NCI-H146 treated with DMSO at 0.1 percent for 48 hours (cell line): ENCODE measurements around the gene CELA2B.
"Not testable (repeated sequence)": the region's sequence is repeated elsewhere in the genome, so short reads cannot be mapped to it uniquely, and the experiment has no call there.

ENCODE experiments used
- DNase-seq: peaks from one replicate; lab custom pipeline; 2025; ENCODE audit not compliant: unreplicated experiment; lab: John Stamatoyannopoulos, UW

CELA2B gene

GRCh38 chr1:15465674-15466073 is 10.2 kb upstream of the CELA2B start:
- DNase-seq: no peak

- DNase-seq: not testable (repeated sequence)
These were observed 8.8 kb upstream of the CELA2B start for GRCh38 chr1:15466955-15467625.

GRCh38 chr1:15468145-15468544 is 7.8 kb upstream of the CELA2B start:
- no peak for DNase-seq

- no peak for DNase-seq
These were observed 6.5 kb upstream of the CELA2B start for GRCh38 chr1:15469361-15469760.

- peak; percentile 36 for DNase-seq
These were observed 6.0 kb upstream of the CELA2B start for GRCh38 chr1:15469821-15470448.

- DNase-seq: not testable (repeated sequence)
These were observed 4.8 kb upstream of the CELA2B start for GRCh38 chr1:15471067-15471466.

- not testable (repeated sequence) for DNase-seq
These were observed 4.2 kb upstream of the CELA2B start for GRCh38 chr1:15471723-15472122.

GRCh38 chr1:15472587-15472986 is 3.3 kb upstream of the CELA2B start:
- no peak for DNase-seq

GRCh38 chr1:15476927-15477326 is 1.0 kb downstream of the CELA2B start:
- DNase-seq: no peak

GRCh38 chr1:15477646-15478212 is 1.8 kb downstream of the CELA2B start:
- no peak for DNase-seq

- no peak for DNase-seq
These were observed 3.9 kb downstream of the CELA2B start for GRCh38 chr1:15479654-15480347.

GRCh38 chr1:15482455-15482854 is 6.6 kb downstream of the CELA2B start:
- DNase-seq: not testable (repeated sequence)

GRCh38 chr1:15482983-15483543 is 7.2 kb downstream of the CELA2B start:
- DNase-seq: not testable (repeated sequence)

- no peak for DNase-seq
These were observed 8.1 kb downstream of the CELA2B start for GRCh38 chr1:15483971-15484370.

- not testable (repeated sequence) for DNase-seq
These were observed 8.5 kb downstream of the CELA2B start for GRCh38 chr1:15484443-15484842.

GRCh38 chr1:15485636-15486035 is 9.7 kb downstream of the CELA2B start:
- no peak for DNase-seq

GRCh38 chr1:15486844-15487610 is 11.1 kb downstream of the CELA2B start:
- DNase-seq: not testable (repeated sequence)

- no peak for DNase-seq
These were observed 12.5 kb downstream of the CELA2B start for GRCh38 chr1:15488371-15488770.

- DNase-seq: peak; percentile 77
These were observed 13.3 kb downstream of the CELA2B start for GRCh38 chr1:15489052-15489736.

GRCh38 chr1:15491010-15491409 is 15.1 kb downstream of the CELA2B start:
- not testable (repeated sequence) for DNase-seq
